Measurements from ENCODE around the gene LRIG1.

LRIG1 gene

GRCh38 chr3:66449411-66449974 is 51.3 kb downstream of the LRIG1 start:
- Histone ChIP-seq H3K4me3 (ENCODE audit: insufficient read depth, low read depth, low read length, poor library complexity, severe bottlenecking) (no peak overlapping the region), H3K27me3 (replicated peaks; ENCODE audit: control insufficient read depth, insufficient read depth, low read length, poor library complexity, severe bottlenecking) (no peaks in the 10 kb centered on the region), H3K36me3 (ENCODE audit: control insufficient read depth, insufficient read depth, low read length) (peaks cover under 1% of the 10 kb centered on the region), H3K4me1 (ENCODE audit: control insufficient read depth, insufficient read depth, low read length, poor library complexity, severe bottlenecking) (no peaks in the 10 kb centered on the region), H3K9me3 (ENCODE audit: control insufficient read depth, low read length) (no peaks in the 10 kb centered on the region), H3K27ac (ENCODE audit: insufficient read depth, low read length, poor library complexity, severe bottlenecking) (no peak overlapping the region)
- DNase-seq: no peak

DNA sequence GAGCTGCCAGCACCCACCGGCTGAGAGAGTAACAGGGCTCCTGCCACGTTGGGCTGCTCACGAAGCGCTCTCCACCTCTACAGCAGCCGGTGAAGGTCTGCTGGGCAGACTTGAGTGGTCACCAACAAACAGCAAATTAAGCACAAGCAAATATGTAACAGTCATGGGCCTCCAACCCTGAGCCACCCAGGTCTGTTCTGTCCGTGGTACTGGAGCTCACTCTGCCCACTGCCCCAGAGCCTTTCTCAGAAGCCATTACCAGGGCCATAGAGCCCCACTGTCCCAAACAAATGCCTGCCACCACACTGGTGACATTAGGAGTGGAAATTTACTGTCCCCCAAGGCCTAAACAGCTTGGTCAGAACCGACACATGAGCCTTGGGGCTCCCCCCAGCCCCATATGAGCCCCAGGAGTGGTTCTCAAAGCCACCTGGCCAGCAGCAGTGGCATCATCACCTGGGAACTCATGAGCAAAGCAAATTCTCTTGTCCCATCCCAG is 56.6 kb downstream of the LRIG1 start:
- DNase-seq: no peak
- H3K27ac ChIP-seq (ENCODE audit: insufficient read depth, low read length, poor library complexity, severe bottlenecking): no peak overlapping the region
- H3K27me3 ChIP-seq (replicated peaks; ENCODE audit: control insufficient read depth, insufficient read depth, low read length, poor library complexity, severe bottlenecking): no peaks in the 10 kb centered on the region
- no peaks in the 10 kb centered on the region for H3K4me1 ChIP-seq (ENCODE audit: control insufficient read depth, insufficient read depth, low read length, poor library complexity, severe bottlenecking)
- no peaks in the 10 kb centered on the region for H3K9me3 ChIP-seq (ENCODE audit: control insufficient read depth, low read length)
- no peak overlapping the region for H3K4me3 ChIP-seq (ENCODE audit: insufficient read depth, low read depth, low read length, poor library complexity, severe bottlenecking)
- peaks cover 17% of the 10 kb centered on the region for H3K36me3 ChIP-seq (ENCODE audit: control insufficient read depth, insufficient read depth, low read length)

- Histone ChIP-seq H3K9me3 (ENCODE audit: control insufficient read depth, low read length) (no peaks in the 10 kb centered on the region), H3K36me3 (ENCODE audit: control insufficient read depth, insufficient read depth, low read length) (peaks cover 17% of the 10 kb centered on the region), H3K4me1 (ENCODE audit: control insufficient read depth, insufficient read depth, low read length, poor library complexity, severe bottlenecking) (no peaks in the 10 kb centered on the region), H3K4me3 (ENCODE audit: insufficient read depth, low read depth, low read length, poor library complexity, severe bottlenecking) (no peak overlapping the region), H3K27me3 (replicated peaks; ENCODE audit: control insufficient read depth, insufficient read depth, low read length, poor library complexity, severe bottlenecking) (no peaks in the 10 kb centered on the region), H3K27ac (ENCODE audit: insufficient read depth, low read length, poor library complexity, severe bottlenecking) (no peak overlapping the region)
- DNase-seq: no peak
Measured at GRCh38 chr3:66443118-66443803, 57.6 kb downstream of the LRIG1 start.

GRCh38 chr3:66442254-66443117 is 58.3 kb downstream of the LRIG1 start:
- Histone ChIP-seq H3K27ac (ENCODE audit: insufficient read depth, low read length, poor library complexity, severe bottlenecking) (no peak overlapping the region), H3K4me1 (ENCODE audit: control insufficient read depth, insufficient read depth, low read length, poor library complexity, severe bottlenecking) (no peaks in the 10 kb centered on the region), H3K4me3 (ENCODE audit: insufficient read depth, low read depth, low read length, poor library complexity, severe bottlenecking) (no peak overlapping the region), H3K36me3 (ENCODE audit: control insufficient read depth, insufficient read depth, low read length) (peaks cover 17% of the 10 kb centered on the region), H3K9me3 (ENCODE audit: control insufficient read depth, low read length) (no peaks in the 10 kb centered on the region), H3K27me3 (replicated peaks; ENCODE audit: control insufficient read depth, insufficient read depth, low read length, poor library complexity, severe bottlenecking) (no peaks in the 10 kb centered on the region)
- DNase-seq: no peak

DNA sequence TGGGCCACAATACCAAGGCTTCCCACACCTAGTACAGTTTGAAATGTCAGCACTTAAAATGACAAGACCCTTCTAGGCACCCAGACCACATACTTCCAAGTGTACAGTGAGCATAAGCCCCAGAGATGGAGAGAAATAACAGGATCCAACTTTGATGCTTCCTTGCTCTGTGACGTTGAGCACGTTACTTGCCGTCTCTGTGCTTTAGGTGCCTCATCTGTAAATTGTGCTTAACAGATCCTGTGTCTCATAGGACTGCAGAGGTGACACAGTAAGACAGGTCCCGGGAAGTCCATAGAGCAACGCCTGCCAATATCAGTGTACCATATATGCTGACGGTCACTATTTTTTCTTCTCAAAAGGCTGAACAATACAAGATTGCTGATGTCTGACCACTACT is 59.1 kb downstream of the LRIG1 start:
- Histone ChIP-seq H3K9me3 (ENCODE audit: control insufficient read depth, low read length) (no peaks in the 10 kb centered on the region), H3K27ac (ENCODE audit: insufficient read depth, low read length, poor library complexity, severe bottlenecking) (no peak overlapping the region), H3K27me3 (replicated peaks; ENCODE audit: control insufficient read depth, insufficient read depth, low read length, poor library complexity, severe bottlenecking) (no peaks in the 10 kb centered on the region), H3K4me1 (ENCODE audit: control insufficient read depth, insufficient read depth, low read length, poor library complexity, severe bottlenecking) (no peaks in the 10 kb centered on the region), H3K4me3 (ENCODE audit: insufficient read depth, low read depth, low read length, poor library complexity, severe bottlenecking) (no peak overlapping the region), H3K36me3 (ENCODE audit: control insufficient read depth, insufficient read depth, low read length) (peaks cover 17% of the 10 kb centered on the region)
- no peak for DNase-seq

DNA sequence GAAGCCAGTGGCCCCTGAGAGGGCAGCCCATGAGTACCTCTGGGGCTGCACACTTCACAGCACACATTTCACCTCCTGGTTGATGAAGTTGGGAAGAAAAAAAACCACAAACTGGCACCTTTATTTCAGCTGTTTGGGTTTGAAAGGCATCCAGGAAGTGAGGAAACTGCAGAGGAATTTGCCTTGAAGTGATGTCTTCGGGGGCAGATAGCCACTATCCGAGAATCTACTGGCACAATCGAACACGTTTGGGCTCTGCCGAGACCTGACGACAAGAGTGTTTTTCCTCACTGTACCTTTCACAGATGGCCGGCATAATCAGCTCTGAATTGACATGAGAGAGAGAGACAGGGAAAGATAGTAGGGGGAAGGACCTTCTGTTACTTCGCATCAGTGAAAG is 59.7 kb downstream of the LRIG1 start:
- no peaks in the 10 kb centered on the region for H3K9me3 ChIP-seq (ENCODE audit: control insufficient read depth, low read length)
- DNase-seq: no peak
- no peaks in the 10 kb centered on the region for H3K4me1 ChIP-seq (ENCODE audit: control insufficient read depth, insufficient read depth, low read length, poor library complexity, severe bottlenecking)
- no peak overlapping the region for H3K27ac ChIP-seq (ENCODE audit: insufficient read depth, low read length, poor library complexity, severe bottlenecking)
- no peaks in the 10 kb centered on the region for H3K27me3 ChIP-seq (replicated peaks; ENCODE audit: control insufficient read depth, insufficient read depth, low read length, poor library complexity, severe bottlenecking)
- no peak overlapping the region for H3K4me3 ChIP-seq (ENCODE audit: insufficient read depth, low read depth, low read length, poor library complexity, severe bottlenecking)
- peaks cover 17% of the 10 kb centered on the region for H3K36me3 ChIP-seq (ENCODE audit: control insufficient read depth, insufficient read depth, low read length)

DNA sequence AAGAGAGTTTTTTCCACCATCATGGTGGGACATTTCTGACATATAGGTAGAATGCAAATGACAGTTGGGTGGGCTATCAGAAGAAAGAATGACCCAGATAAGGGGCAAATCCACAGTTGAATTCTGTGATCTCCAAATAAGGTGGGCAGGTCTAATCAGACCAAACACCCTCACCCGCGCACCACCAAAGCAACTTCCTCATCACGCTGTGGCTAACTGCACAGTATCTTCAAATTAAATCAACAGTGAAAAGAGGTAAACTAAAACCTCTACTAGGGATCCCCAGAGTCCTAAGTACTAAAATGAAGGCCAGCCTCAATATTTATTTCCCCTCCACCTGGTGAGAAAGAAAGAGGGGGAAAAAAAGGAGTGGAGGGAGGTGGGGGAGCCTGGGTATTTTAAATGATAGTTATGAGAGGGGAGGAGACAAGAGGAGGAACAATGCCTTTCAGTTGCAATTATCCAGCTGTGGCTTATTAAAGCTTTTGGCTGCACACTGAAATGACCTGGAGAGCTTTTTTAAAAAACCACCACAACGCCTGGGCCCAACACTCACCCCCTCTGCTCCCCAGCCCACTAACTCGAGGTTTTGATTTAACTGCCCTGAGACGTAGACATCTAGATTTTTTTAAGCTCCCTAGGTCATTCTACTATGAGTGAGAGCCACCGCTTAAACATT is 61.0 kb downstream of the LRIG1 start:
- peaks cover 17% of the 10 kb centered on the region for H3K36me3 ChIP-seq (ENCODE audit: control insufficient read depth, insufficient read depth, low read length)
- DNase-seq: no peak
- H3K27me3 ChIP-seq (replicated peaks; ENCODE audit: control insufficient read depth, insufficient read depth, low read length, poor library complexity, severe bottlenecking): no peaks in the 10 kb centered on the region
- H3K27ac ChIP-seq (ENCODE audit: insufficient read depth, low read length, poor library complexity, severe bottlenecking): no peak overlapping the region
- no peaks in the 10 kb centered on the region for H3K9me3 ChIP-seq (ENCODE audit: control insufficient read depth, low read length)
- no peak overlapping the region for H3K4me3 ChIP-seq (ENCODE audit: insufficient read depth, low read depth, low read length, poor library complexity, severe bottlenecking)
- H3K4me1 ChIP-seq (ENCODE audit: control insufficient read depth, insufficient read depth, low read length, poor library complexity, severe bottlenecking): no peaks in the 10 kb centered on the region

DNA sequence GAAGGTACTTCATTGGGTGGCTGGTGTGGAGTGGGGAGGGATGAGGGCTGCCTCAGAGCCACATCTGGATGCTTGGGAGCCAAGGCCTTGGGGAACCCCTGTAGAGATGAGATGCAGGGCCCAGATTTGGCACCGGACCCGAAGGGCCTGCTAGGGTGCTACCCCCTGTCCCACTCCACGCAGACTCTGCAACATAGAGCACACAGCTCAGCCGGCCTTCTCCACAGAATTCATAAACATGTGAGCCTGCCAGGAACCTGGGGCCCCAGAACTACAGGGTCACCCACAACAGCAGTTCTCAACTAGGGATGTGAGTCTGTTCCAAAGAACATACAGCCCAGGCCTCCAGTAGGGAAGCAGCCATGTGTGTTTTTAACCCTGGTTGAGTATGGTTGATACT is 62.8 kb downstream of the LRIG1 start:
- DNase-seq: no peak
- Histone ChIP-seq H3K4me1 (ENCODE audit: control insufficient read depth, insufficient read depth, low read length, poor library complexity, severe bottlenecking) (no peaks in the 10 kb centered on the region), H3K9me3 (ENCODE audit: control insufficient read depth, low read length) (no peaks in the 10 kb centered on the region), H3K27me3 (replicated peaks; ENCODE audit: control insufficient read depth, insufficient read depth, low read length, poor library complexity, severe bottlenecking) (no peaks in the 10 kb centered on the region), H3K27ac (ENCODE audit: insufficient read depth, low read length, poor library complexity, severe bottlenecking) (no peak overlapping the region), H3K4me3 (ENCODE audit: insufficient read depth, low read depth, low read length, poor library complexity, severe bottlenecking) (no peak overlapping the region), H3K36me3 (ENCODE audit: control insufficient read depth, insufficient read depth, low read length) (peaks cover 6% of the 10 kb centered on the region)

GRCh38 chr3:66437341-66437929 is 63.4 kb downstream of the LRIG1 start:
- Histone ChIP-seq H3K4me1 (ENCODE audit: control insufficient read depth, insufficient read depth, low read length, poor library complexity, severe bottlenecking) (no peaks in the 10 kb centered on the region), H3K4me3 (ENCODE audit: insufficient read depth, low read depth, low read length, poor library complexity, severe bottlenecking) (no peak overlapping the region), H3K27me3 (replicated peaks; ENCODE audit: control insufficient read depth, insufficient read depth, low read length, poor library complexity, severe bottlenecking) (no peaks in the 10 kb centered on the region), H3K27ac (ENCODE audit: insufficient read depth, low read length, poor library complexity, severe bottlenecking) (no peak overlapping the region), H3K36me3 (ENCODE audit: control insufficient read depth, insufficient read depth, low read length) (peaks cover 5% of the 10 kb centered on the region), H3K9me3 (ENCODE audit: control insufficient read depth, low read length) (no peaks in the 10 kb centered on the region)
- no peak for DNase-seq
